HFFc6 (cell line): ENCODE measurements around the gene GAREM1. TPM values are rescaled to one million over a fixed set of nuclear protein-coding genes. Genes with fewer than 3 reads are reported as not detected.

Experiments used
- DNase-seq: peaks from one replicate; pipeline ENCODE4 v3.0.0-alpha.2; 2018
- H3K27ac Mint-ChIP-seq: 2 replicates; pipeline ENCODE4 v1.8.0; 2020; ENCODE audit warnings: mild to moderate bottlenecking, mixed read lengths
- H3K27me3 Mint-ChIP-seq: 2 replicates; pipeline ENCODE4 v1.8.0; 2021; ENCODE audit warnings: mild to moderate bottlenecking, moderate library complexity, mixed read lengths; ENCODE audit not compliant: insufficient read depth
- H3K36me3 Mint-ChIP-seq: 2 replicates; pipeline ENCODE4 v1.8.0; 2021; ENCODE audit warnings: low read depth, mixed read lengths
- H3K4me1 Mint-ChIP-seq: 2 replicates; pipeline ENCODE4 v1.8.0; 2020; ENCODE audit warnings: low read depth, mixed read lengths
- H3K4me3 Mint-ChIP-seq: 2 replicates; pipeline ENCODE4 v1.8.0; 2020; ENCODE audit warnings: mild to moderate bottlenecking, moderate library complexity, mixed read lengths
- H3K9me3 Mint-ChIP-seq: 2 replicates; pipeline ENCODE4 v1.8.0; 2020; ENCODE audit warnings: mild to moderate bottlenecking, mixed read lengths
- total RNA-seq, 6 experiments: library from RNA; stranded (reverse); fragmentation: NEBNext Ultra II Directional; extraction: Animal tissue kit (Norgen Biotek cat#: 25700); gene quantifications; 2 replicates in 1 of 6; 3 replicates in 5 of 6; pipeline ENCODE4 v1.2.3, GENCODE V29; 2021
- TF ChIP-seq, protein P1 (sequence below): fragments of 200-600 bp; sonication (generic); IDR thresholded peaks from 2 replicates; pipeline ENCODE4 v1.5.0; 2021; ENCODE audit warnings: antibody characterized with exemption, mild to moderate bottlenecking

GAREM1 gene
- total RNA-seq, 6 experiments from 2014 or later, result 0.03 to 0.31 (median 0.08) TPM

DNA sequence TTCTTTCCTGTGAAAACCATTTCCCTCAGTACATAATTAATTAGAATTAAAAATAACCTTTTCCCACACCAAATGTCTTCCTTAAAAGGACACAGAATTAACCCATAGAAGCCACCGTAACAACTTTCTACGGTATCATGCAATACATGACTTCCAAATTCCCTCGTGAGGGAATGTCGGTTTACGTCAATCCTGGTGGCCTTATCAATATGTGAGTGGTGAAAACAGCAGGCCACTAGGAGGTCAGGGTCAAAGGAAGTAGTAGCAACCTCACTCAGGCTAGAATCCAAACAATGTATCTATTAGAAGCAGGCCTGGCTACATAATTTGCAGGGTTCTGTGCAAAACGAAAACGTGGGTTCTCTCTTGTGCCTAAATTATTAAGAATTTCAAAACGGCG is 112.2 kb downstream of the GAREM1 start:
- Mint-ChIP-seq H3K27me3 (peaks cover 2% of the 10 kb centered on the region; the same call in 1 of the 2 replicates), H3K36me3 (no peaks in the 10 kb centered on the region), H3K4me3 (no peak overlapping the region), H3K4me1 (no peaks in the 10 kb centered on the region), H3K27ac (no peak overlapping the region), H3K9me3 (no peaks in the 10 kb centered on the region; the same call in 1 of the 2 replicates)
- TF ChIP-seq, protein P1, sequence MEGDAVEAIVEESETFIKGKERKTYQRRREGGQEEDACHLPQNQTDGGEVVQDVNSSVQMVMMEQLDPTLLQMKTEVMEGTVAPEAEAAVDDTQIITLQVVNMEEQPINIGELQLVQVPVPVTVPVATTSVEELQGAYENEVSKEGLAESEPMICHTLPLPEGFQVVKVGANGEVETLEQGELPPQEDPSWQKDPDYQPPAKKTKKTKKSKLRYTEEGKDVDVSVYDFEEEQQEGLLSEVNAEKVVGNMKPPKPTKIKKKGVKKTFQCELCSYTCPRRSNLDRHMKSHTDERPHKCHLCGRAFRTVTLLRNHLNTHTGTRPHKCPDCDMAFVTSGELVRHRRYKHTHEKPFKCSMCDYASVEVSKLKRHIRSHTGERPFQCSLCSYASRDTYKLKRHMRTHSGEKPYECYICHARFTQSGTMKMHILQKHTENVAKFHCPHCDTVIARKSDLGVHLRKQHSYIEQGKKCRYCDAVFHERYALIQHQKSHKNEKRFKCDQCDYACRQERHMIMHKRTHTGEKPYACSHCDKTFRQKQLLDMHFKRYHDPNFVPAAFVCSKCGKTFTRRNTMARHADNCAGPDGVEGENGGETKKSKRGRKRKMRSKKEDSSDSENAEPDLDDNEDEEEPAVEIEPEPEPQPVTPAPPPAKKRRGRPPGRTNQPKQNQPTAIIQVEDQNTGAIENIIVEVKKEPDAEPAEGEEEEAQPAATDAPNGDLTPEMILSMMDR, result no peak
- no peak for DNase-seq

DNA sequence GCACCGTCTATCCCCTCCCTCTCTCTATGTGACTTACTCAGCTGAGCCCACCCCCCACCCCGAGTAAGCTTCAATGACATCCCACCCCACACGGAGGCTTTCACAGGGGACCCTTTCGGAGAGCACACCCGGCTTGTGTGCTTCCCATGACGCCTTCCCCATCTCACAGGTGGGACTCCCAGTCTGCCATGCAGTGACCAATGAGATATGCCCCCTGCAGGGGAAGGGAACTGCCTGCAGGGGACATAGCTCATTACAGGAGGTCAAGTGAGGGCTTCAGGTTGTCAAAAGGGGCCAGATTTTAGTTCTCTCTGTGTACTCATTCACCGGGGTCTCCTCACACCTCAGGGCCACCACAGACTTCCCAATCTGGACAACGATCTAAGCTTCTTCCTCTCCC is 112.6 kb downstream of the GAREM1 start:
- no peaks in the 10 kb centered on the region for H3K36me3 Mint-ChIP-seq
- DNase-seq, result no peak
- TF ChIP-seq, protein P1, result no peak
- H3K9me3 Mint-ChIP-seq, result no peaks in the 10 kb centered on the region; the same call in 1 of the 2 replicates
- H3K4me1 Mint-ChIP-seq, result no peaks in the 10 kb centered on the region
- H3K27ac Mint-ChIP-seq, result no peak overlapping the region
- H3K27me3 Mint-ChIP-seq, result peaks cover 2% of the 10 kb centered on the region; the same call in 1 of the 2 replicates
- no peak overlapping the region for H3K4me3 Mint-ChIP-seq

DNA sequence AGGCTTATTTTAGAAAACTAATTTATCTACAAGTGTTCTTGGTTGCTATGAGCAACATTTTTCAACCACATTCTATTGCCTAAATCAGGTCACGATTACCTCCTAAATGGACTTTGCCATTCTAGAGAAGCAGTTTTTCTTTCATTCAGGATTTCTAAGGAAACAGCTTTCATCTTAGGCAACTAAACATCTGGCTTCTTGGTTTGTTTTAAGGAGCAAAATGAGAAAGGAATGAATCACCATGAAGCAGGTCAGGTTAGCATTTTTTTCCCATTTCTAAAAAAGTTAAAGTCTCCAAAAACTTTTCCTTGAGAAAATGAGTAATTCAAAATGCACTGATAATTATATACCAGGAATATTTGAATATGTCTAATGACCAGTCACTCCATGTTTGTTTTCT is 114.8 kb downstream of the GAREM1 start:
- no peaks in the 10 kb centered on the region for H3K4me1 Mint-ChIP-seq
- H3K9me3 Mint-ChIP-seq, result no peaks in the 10 kb centered on the region; the same call in 1 of the 2 replicates
- peaks cover 2% of the 10 kb centered on the region; the same call in 1 of the 2 replicates for H3K27me3 Mint-ChIP-seq
- DNase-seq, result no peak
- TF ChIP-seq, protein P1, result no peak
- no peak overlapping the region for H3K27ac Mint-ChIP-seq
- no peak overlapping the region for H3K4me3 Mint-ChIP-seq
- no peaks in the 10 kb centered on the region for H3K36me3 Mint-ChIP-seq

DNA sequence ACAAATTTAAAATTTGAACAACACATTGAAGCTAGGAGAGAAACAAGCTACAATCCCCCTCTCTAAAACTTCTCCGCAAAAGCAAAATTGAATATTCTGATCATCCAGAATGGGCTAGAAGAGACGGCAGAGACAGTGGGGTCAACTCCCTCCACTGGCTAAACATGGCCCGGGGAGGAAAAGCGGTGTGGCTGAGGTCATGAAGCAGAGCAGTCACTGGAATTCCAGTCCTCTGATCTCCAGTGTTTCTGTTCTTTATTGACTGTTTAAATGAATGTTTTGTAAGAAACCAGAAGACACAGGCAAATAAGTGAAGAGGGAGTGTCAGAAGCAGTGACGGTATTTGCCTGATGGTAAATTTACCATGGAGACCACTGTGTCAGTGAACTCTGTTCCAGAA is 116.2 kb downstream of the GAREM1 start:
- Mint-ChIP-seq H3K36me3 (no peaks in the 10 kb centered on the region), H3K27ac (no peak overlapping the region), H3K4me3 (no peak overlapping the region), H3K9me3 (no peaks in the 10 kb centered on the region; the same call in 1 of the 2 replicates), H3K4me1 (peaks cover 6% of the 10 kb centered on the region; the same call in 1 of the 2 replicates), H3K27me3 (no peaks in the 10 kb centered on the region)
- DNase-seq, result no peak
- TF ChIP-seq, protein P1, result no peak

DNA sequence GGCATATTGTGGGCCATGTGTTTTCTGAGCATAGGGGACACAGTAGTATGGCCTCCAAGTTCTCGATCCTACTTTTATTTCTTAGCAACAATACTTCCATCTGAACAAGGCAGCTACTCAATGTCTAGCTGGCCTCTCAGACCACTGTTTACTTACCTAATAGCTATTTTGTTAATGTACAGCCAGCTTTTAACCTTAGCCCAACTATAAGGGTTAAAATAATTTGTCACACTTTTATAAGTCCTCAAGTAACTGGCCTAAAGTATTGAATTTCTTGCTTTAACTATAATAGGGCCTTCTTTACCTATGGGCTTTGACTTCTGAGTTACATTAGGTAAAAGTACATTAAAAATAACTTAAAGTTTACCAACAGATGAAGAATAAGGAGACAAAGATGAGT is 117.4 kb downstream of the GAREM1 start:
- TF ChIP-seq, protein P1, result no peak
- no peaks in the 10 kb centered on the region for H3K36me3 Mint-ChIP-seq
- H3K4me3 Mint-ChIP-seq, result no peak overlapping the region
- H3K27me3 Mint-ChIP-seq, result no peaks in the 10 kb centered on the region
- no peaks in the 10 kb centered on the region; the same call in 1 of the 2 replicates for H3K9me3 Mint-ChIP-seq
- DNase-seq, result no peak
- H3K27ac Mint-ChIP-seq, result no peak overlapping the region
- H3K4me1 Mint-ChIP-seq, result peaks cover 8% of the 10 kb centered on the region; the same call in 1 of the 2 replicates

DNA sequence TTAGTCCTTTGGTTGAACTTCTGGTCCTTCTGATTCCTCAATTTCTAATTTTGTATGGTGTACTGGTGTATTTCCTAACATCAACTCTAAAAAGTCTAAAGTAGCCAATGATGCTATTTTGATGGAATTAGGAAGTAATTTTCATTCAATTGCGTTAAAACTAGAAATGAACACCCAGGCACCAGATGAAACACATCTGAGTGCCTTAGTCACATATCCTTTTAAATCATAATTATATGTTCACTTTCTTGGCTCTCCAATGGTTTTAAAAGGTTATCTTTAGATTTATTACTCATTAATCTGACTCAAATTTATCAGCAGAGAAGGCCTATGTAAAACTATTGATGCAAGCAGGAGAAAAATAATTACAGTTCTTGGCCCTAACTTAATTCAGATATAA is 119.7 kb downstream of the GAREM1 start:
- Mint-ChIP-seq H3K4me1 (peaks cover 8% of the 10 kb centered on the region; the same call in 1 of the 2 replicates), H3K9me3 (no peaks in the 10 kb centered on the region; the same call in 1 of the 2 replicates), H3K27me3 (no peaks in the 10 kb centered on the region), H3K36me3 (no peaks in the 10 kb centered on the region), H3K4me3 (no peak overlapping the region), H3K27ac (no peak overlapping the region)
- no peak for DNase-seq
- TF ChIP-seq, protein P1, result no peak
